GM21423 (cell line): ENCODE data around the gene SLC44A1.

Experiments used
- ATAC-seq: cut with Tn5 transposase; IDR thresholded peaks from one replicate; pipeline ENCODE4 v1.9.1; 2021; ENCODE audit warnings: mild to moderate bottlenecking, moderate library complexity; ENCODE audit not compliant: unreplicated experiment

Gene SLC44A1

GRCh38 chr9:105297442-105298075 is 53.1 kb downstream of the SLC44A1 start:
- no peak for ATAC-seq

- ATAC-seq = no peak
These were observed 54.9 kb downstream of the SLC44A1 start for GRCh38 chr9:105299190-105299854.

GRCh38 chr9:105302728-105303127 is 58.3 kb downstream of the SLC44A1 start:
- ATAC-seq = no peak

GRCh38 chr9:105305856-105306255 is 61.4 kb downstream of the SLC44A1 start:
- no peak for ATAC-seq

GRCh38 chr9:105306351-105307140 is 62.1 kb downstream of the SLC44A1 start:
- ATAC-seq = no peak

GRCh38 chr9:105307591-105308130 is 63.2 kb downstream of the SLC44A1 start:
- ATAC-seq = no peak

- ATAC-seq = no peak
These were observed 64.2 kb downstream of the SLC44A1 start for GRCh38 chr9:105308461-105309341.

- ATAC-seq = no peak
These were observed 65.1 kb downstream of the SLC44A1 start for GRCh38 chr9:105309531-105309931.

- ATAC-seq = no peak
These were observed 66.9 kb downstream of the SLC44A1 start for GRCh38 chr9:105311306-105311705.

- peak; percentile 65 for ATAC-seq
These were observed 68.8 kb downstream of the SLC44A1 start for GRCh38 chr9:105313238-105313637.

- ATAC-seq = no peak
These were observed 72.3 kb downstream of the SLC44A1 start for GRCh38 chr9:105316703-105317102.

- no peak for ATAC-seq
These were observed 74.3 kb downstream of the SLC44A1 start for GRCh38 chr9:105318729-105319191.

GRCh38 chr9:105319202-105319813 is 74.9 kb downstream of the SLC44A1 start:
- no peak for ATAC-seq

- ATAC-seq = peak; percentile 53
These were observed 76.1 kb downstream of the SLC44A1 start for GRCh38 chr9:105320568-105320967.

GRCh38 chr9:105328296-105328695 is 83.8 kb downstream of the SLC44A1 start:
- ATAC-seq = no peak

- no peak for ATAC-seq
These were observed 84.6 kb downstream of the SLC44A1 start for GRCh38 chr9:105328872-105329718.

- ATAC-seq = no peak
These were observed 85.2 kb downstream of the SLC44A1 start for GRCh38 chr9:105329719-105330062.

- ATAC-seq = no peak
These were observed 85.8 kb downstream of the SLC44A1 start for GRCh38 chr9:105330201-105330600.

GRCh38 chr9:105330755-105331154 is 86.3 kb downstream of the SLC44A1 start:
- peak; percentile 49 for ATAC-seq
